ENCODE results near the gene GALNTL6.

- TF ChIP-seq C11orf30 (IDR thresholded peaks at IDR 0.05; ENCODE audit: low read depth) (no peak), CHD7 (IDR thresholded peaks at IDR 0.05; ENCODE audit: low read depth, low read length) (no peak), CTCF (IDR thresholded peaks at IDR 0.05 in 2 of 3, conservative IDR thresholded peaks at IDR 0.05 in 1 of 3; ENCODE audit: insufficient read depth in 2 of 3, low read depth in 1 of 3, low read length in 3 of 3) (no peak), MAFF (IDR thresholded peaks at IDR 0.05; ENCODE audit: low read length) (no peak), ZNF217 (CRISPR knock-in tag; IDR thresholded peaks at IDR 0.05) (no peak), SMC3 (conservative IDR thresholded peaks at IDR 0.05; ENCODE audit: insufficient read depth, low read depth, low read length) (no peak), CEBPB (tag; IDR thresholded peaks at IDR 0.05) (no peak), SP1 (CRISPR knock-in tag; IDR thresholded peaks at IDR 0.05) (no peak), FOXK2 (conservative IDR thresholded peaks at IDR 0.05 in 1 of 2, IDR thresholded peaks at IDR 0.05 in 1 of 2; ENCODE audit: low read depth in 2 of 2) (no peak), CHD2 (IDR thresholded peaks at IDR 0.05; ENCODE audit: low read depth, low read length) (no peak), E4F1 (CRISPR knock-in tag; IDR thresholded peaks at IDR 0.05; ENCODE audit: borderline replicate concordance) (no peak), ELK3 (CRISPR knock-in tag; IDR thresholded peaks at IDR 0.05) (no peak), TRIM28 (IDR thresholded peaks at IDR 0.05) (no peak), DNMT1 (IDR thresholded peaks at IDR 0.05) (no peak)
Observed at GRCh38 chr4:172362569-172362968, 549.4 kb downstream of the GALNTL6 start.

Measured in K562 (cell line).